Measurements from ENCODE around the gene CEMIP.

The CEMIP gene

GRCh38 chr15:80744415-80744814, 34.8 kb upstream of the CEMIP start:
- TF ChIP-seq CTCF (IDR thresholded peaks at IDR 0.05; ENCODE audit: insufficient read depth, low read length, poor library complexity, severe bottlenecking): no peak

GRCh38 chr15:80744826-80745225, 34.3 kb upstream of the CEMIP start:
- H3K4me3 ChIP-seq (replicated peaks; ENCODE audit: low read depth, low read length): no peak overlapping the region
- no peak for DNase-seq (ENCODE audit: extremely low read depth, insufficient read length)

More at GRCh38 chr15:80744415-80744814, 34.8 kb upstream of the CEMIP start:
- Histone ChIP-seq H3K27me3 (replicated peaks; ENCODE audit: control insufficient read depth, insufficient read depth, low read length) (no peaks in the 10 kb centered on the region), H3K4me3 (replicated peaks; ENCODE audit: low read depth, low read length) (no peak overlapping the region), H3K36me3 (ENCODE audit: control insufficient read depth, insufficient read depth, low read length) (no peaks in the 10 kb centered on the region)
- DNase-seq (ENCODE audit: extremely low read depth, insufficient read length): no peak

GRCh38 chr15:80745888-80746287, 33.3 kb upstream of the CEMIP start:
- no peaks in the 10 kb centered on the region for H3K27me3 ChIP-seq (replicated peaks; ENCODE audit: control insufficient read depth, insufficient read depth, low read length)
- H3K4me3 ChIP-seq (replicated peaks; ENCODE audit: low read depth, low read length): no peak overlapping the region
- no peak for DNase-seq (ENCODE audit: extremely low read depth, insufficient read length)
- H3K36me3 ChIP-seq (ENCODE audit: control insufficient read depth, insufficient read depth, low read length): no peaks in the 10 kb centered on the region
- TF ChIP-seq CTCF (IDR thresholded peaks at IDR 0.05; ENCODE audit: insufficient read depth, low read length, poor library complexity, severe bottlenecking): no peak

More at GRCh38 chr15:80744826-80745225, 34.3 kb upstream of the CEMIP start:
- H3K36me3 ChIP-seq (ENCODE audit: control insufficient read depth, insufficient read depth, low read length): no peaks in the 10 kb centered on the region
- H3K27me3 ChIP-seq (replicated peaks; ENCODE audit: control insufficient read depth, insufficient read depth, low read length): no peaks in the 10 kb centered on the region
- TF ChIP-seq CTCF (IDR thresholded peaks at IDR 0.05; ENCODE audit: insufficient read depth, low read length, poor library complexity, severe bottlenecking): no peak

GRCh38 chr15:80747317-80748053, 31.7 kb upstream of the CEMIP start:
- no peak for TF ChIP-seq CTCF (IDR thresholded peaks at IDR 0.05; ENCODE audit: insufficient read depth, low read length, poor library complexity, severe bottlenecking)
- H3K27me3 ChIP-seq (replicated peaks; ENCODE audit: control insufficient read depth, insufficient read depth, low read length): no peaks in the 10 kb centered on the region
- H3K4me3 ChIP-seq (replicated peaks; ENCODE audit: low read depth, low read length): no peak overlapping the region
- H3K36me3 ChIP-seq (ENCODE audit: control insufficient read depth, insufficient read depth, low read length): no peaks in the 10 kb centered on the region
- DNase-seq (ENCODE audit: extremely low read depth, insufficient read length): no peak

- TF ChIP-seq CTCF (IDR thresholded peaks at IDR 0.05; ENCODE audit: insufficient read depth, low read length, poor library complexity, severe bottlenecking): no peak
- H3K4me3 ChIP-seq (replicated peaks; ENCODE audit: low read depth, low read length): no peak overlapping the region
- no peaks in the 10 kb centered on the region for H3K36me3 ChIP-seq (ENCODE audit: control insufficient read depth, insufficient read depth, low read length)
- no peak for DNase-seq (ENCODE audit: extremely low read depth, insufficient read length)
- no peaks in the 10 kb centered on the region for H3K27me3 ChIP-seq (replicated peaks; ENCODE audit: control insufficient read depth, insufficient read depth, low read length)
These were observed 29.6 kb upstream of the CEMIP start for GRCh38 chr15:80749589-80749988.

Data from GM06990 (cell line).